ENCODE data around the gene KIF13A.
"Not testable (repeated sequence)": the region's sequence is repeated elsewhere in the genome, so short reads cannot be mapped to it uniquely, and the experiment has no call there.

Gene KIF13A

GRCh38 chr6:17987447-17987696, at the start of gene KIF13A:
Gene KIF13A, minus strand, starts transcription at chr6:17987635. Its CDS starts 172 bp downstream, at chr6:17987463.
- no peak for DNase-seq

DNA sequence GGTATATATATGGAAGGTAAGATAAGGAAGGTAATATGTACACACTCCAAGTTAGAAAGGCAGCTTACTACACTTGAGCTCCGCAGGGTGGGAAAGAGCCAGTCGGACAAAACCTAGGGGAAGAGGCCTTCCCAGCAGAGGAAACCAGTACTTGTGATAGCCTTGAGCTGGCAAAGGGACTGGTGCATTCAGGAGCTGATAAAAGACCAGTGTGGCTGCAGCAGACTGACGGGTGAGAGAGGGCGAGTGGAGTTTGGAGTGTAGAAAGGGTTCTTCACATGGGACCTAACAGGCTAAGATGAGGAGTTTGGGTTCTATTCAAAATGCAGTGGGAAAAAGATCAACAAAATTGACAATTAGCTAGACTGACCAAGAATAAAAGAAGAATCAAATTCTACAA, 49.3 kb upstream of the KIF13A start:
- no peak for DNase-seq

- DNase-seq = no peak
Measured at GRCh38 chr6:18035330-18035854, 48.0 kb upstream of the KIF13A start.

DNA sequence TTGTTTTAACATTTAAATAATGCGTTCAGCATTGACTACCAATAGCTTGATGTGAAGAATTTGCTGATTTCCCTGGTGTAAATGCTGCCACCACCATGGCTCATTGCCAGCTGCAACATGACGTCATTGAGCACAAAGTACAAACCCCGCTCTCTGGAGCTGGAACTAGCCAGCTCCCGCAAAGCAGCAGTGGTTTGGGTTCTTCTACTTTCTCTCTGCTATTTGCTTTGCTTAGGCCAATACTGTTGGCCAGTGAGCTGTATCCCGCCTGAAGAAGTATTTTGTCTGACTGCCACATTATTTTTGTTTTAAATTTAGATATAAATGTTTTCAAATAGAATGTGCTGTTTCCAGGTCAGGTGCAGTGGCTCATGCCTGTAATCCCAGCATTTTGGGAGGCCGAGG, 47.4 kb upstream of the KIF13A start:
- no peak for DNase-seq

GRCh38 chr6:18031680-18032256, 44.3 kb upstream of the KIF13A start:
- DNase-seq = no peak

- DNase-seq = no peak
Measured at GRCh38 chr6:18031189-18031588, 43.8 kb upstream of the KIF13A start.

DNA sequence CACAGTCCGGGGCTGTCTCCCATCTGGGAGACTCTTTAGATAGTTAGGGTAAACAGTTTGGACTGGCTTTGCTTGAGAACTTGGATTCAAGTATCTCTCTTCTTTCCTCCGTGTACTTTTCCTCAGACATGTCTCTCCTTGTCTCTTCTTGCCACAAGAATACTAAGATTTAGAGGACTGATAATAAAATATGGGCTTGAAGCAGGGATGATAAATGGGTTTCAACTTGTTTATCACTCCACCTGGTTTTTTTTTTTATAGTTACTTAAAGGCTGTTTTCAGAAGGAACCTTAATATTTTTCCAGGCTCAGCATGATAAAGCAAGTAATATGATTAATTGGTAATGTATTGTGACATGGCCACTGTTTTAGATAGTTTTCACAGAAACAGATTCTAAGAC, 40.9 kb upstream of the KIF13A start:
- no peak for DNase-seq

GRCh38 chr6:18025596-18025995, 38.2 kb upstream of the KIF13A start:
- DNase-seq = no peak

DNA sequence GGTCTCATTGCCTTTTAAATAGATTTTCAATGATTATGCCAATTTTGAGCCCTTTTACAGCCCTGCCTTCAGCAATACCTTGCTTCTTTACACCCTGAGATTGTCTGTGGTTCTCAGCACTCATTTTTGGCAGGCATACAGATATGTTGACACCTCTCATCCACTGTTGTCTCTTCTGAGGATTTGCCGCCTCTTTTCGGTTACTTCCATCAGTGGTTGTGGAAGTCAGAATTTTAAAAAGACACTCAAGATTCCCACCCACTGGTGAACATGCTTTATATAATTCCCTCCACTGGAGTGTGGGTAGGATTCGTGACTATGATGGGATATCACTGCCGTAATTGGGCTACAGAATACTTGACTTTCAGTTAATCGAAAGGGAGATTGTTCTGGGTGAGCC, 37.4 kb upstream of the KIF13A start:
- DNase-seq = no peak

GRCh38 chr6:18023891-18024290, 36.5 kb upstream of the KIF13A start:
- no peak for DNase-seq

DNA sequence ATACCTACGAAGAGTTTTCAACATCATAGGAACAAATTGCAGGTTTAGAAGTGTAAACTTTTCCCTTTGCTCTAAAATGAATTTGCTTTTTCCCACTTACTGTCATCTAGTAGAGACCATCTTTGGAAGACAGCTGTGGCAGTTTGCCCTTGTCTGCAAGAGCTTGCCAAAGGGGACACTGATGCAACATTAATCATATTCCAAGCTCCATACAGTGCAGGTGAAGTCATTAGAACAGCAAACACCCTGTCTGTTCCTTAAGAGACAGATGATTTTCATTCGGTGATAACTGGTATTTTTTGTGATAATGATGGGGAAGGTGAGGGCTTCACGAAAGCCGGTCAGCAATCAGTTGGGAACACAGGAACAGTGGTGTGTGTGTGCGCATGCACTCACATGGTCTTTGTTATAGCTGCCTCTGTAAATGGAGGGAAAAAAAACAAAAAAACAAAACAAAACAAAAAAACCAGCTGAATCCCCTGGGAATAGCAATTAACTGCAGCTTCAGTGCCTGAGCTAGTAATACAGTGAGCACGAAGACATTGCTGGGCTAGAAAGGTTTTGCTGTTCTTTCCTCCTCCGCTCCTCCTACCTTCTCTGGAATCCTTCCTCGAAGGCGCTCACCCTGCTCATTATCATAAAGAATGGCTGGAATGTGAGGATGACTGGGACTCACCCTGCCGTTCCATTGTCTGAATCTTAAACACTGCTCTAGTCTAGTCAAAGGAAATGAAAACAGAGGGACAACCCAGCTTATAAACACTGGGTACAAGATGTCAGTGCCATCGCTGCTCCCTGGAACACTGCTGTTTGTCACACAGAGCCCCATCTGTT, 35.2 kb upstream of the KIF13A start:
- DNase-seq = no peak

DNA sequence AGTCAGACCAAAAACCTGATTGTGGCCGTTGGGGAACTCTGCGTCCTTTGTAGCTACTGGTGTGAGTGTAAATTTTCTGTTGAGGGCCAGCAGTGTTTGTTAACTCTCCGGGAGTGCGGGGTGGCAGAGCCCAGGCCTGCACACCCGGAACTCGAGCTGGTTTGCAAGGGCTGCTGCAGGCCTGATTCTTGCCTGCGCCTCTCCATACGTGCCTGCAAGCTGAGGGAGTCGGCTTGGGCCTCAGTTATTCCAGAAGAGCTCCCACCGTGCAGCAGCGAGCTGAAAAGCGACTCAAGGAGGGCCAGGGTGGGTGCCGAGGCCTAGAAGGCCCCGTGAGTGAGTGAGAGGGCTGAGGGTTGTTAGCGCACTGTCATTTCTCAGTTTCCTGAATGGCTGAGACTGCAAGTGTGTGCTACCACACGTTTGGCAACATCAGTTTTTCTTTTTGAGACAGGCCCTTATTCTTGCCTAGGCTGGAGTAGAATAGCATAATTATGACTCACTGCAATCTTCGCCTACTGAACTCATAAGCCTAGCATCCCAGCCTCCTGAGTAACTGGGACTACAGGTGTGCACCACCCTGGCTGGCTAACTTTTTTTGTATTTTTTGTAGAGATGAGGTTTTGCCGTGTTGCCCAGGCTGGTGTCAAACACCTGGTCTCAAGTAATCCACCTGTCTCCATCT, 33.9 kb upstream of the KIF13A start:
- no peak for DNase-seq

DNA sequence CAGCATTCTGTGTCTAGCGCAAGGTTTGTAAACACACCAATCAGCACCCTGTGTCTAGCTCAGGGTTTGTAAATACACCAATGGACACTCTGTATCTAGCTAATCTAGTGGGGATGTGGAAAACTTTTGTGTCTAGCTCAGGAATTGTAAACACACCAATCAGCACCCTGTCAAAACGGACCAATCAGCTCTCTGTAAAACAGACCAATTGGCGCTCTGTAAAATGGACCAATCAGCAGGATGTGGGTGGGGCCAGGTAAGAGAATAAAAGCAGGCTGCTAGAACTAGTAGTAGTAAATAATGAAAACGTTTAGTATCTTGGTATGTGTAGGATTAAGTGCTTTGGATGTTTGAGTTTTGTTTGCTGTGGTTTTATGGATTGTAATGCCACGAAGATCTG, 33.1 kb upstream of the KIF13A start:
- DNase-seq = not testable (repeated sequence)

DNA sequence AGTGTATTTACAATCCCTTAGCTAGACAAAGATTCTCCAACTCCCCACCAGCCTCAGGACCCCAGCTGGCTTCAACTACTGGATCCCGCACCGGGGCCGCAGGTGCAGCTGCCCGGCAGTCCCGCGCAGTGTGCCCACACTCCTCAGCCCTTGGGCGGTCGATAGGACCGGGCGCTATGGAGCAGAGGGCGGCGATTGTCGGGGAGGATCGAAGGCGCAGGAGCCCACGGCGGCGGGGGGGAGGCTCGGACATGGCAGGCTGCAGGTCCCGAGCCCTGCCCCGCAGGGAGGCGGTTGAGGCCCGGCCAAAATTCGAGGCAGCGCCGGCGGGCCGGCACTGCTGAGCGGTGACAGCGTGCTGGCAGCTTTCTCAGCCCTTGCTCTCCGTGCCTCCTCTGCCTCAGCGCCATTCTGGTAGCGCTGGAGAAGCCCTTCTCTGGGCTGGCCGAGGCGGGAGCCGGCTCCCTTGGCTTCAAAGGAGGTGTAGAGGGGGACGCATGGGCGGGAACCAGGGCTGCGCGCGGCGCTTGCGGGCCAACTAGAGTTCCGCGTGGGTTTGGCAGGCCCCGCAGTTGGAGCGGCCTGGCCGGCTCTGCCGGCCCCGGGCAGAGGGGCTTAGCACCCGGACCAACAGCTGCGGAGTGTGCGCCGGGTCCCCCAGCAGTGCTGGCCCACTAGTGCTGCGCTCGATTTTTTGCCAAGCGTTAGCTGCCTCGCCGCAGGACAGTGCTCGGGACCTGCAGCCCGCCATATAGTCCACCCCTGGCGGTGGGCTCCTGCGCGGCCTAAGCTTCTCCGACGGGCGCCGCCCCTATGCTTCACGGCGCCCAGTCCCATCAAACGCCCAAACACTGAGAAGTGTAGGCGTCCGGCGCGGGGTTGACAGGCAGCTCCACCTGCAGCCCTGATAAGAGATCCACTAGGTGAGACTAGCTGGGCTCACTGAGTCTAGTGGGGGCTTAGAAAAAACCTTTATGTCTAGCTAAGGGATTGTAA, 32.4 kb upstream of the KIF13A start:
- no peak for DNase-seq

DNA sequence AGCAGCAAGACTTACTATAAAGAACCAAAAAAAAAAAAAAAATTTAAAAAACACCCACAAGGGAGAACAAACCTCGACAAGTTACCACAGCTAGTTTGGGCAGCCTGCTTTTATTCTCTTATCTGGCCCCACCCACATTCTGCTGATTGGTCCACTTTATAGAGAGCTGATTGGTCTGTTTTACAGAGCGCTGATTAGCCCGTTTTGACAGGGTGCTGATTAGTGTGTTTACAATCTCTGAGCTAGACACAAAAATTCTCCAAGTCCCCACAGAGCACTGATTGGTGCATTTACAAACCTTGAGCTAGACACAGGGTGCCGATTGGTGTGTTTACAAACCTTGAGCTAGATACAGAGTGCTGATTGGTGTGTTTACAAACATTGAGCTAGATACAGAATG, 31.7 kb upstream of the KIF13A start:
- not testable (repeated sequence) for DNase-seq

- DNase-seq = no peak
Measured at GRCh38 chr6:18016698-18017097, 29.3 kb upstream of the KIF13A start.

DNA sequence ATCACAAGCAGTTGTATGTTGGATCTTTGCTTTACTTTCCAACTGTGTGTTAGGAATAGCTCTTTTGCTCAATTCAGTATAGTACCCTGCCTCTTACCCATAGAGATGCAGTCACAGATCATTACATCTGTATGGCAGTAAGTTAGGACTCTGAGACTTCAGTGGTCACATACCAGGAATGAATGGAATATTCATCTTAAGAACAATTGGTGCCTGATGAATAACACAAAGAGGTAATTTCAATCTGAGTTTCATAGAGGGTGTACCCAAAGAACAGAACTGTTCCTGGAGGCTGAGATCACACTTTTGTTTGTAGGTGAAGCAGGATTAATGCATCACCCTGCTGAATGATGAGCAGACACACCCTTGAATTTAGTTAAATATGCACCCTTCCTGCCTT, 28.7 kb upstream of the KIF13A start:
- no peak for DNase-seq

DNA sequence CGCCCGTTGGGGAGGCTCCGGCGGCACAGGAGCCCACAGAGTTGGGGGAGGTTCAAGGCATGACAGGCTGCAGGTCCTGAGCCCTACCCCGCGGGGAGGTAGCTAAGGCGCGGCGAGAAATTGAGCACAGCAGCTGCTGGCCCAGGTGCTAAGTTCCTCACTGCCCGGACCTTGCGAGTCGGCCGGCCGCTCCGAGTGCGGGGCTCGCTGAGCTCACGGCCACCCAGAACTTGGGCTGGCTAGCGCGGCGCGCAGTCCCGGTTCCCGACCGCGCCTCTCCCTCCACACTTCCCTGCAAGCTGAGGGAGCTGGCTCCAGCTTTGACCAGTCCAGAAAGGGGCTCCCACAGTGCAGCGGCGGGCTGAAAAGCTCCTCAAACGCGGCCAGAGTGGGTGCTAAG, 23.9 kb upstream of the KIF13A start:
- DNase-seq = no peak

- DNase-seq = not testable (repeated sequence)
Measured at GRCh38 chr6:18010540-18010939, 23.1 kb upstream of the KIF13A start.

DNA sequence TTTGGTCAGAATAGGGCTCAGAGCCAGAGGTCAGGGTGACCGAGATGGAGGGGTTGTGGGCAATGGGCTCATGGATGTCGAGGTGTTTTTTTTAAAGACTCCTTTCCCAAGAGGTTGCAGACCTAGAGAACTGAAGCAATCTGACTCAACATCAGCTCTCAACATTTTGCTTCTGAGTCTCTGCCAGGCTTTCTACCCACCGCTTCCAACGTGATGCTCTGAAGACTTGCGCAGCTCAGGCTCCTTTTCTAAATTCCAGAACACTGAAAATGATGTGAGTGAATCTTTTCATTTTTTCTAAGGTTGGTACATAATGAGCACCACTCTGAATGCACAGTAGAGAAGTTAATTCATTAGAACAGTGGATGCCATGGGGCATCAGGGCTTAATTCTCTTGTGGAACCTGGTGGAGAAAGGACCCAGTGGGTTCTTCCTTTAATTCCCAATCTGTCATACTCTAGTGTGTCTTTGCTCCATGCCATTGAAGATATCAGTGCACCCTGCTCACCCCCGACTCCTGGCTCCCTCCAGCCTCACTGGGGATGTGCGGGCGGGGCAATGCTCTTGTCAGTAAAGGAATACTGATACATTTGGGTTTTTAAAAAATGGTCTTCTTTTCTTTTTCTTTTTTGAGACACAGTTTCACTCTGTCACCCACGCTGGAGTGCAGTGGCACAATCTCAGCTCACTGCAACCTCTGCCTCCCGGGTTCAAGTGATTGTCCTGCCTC, 17.0 kb upstream of the KIF13A start:
- no peak for DNase-seq

GRCh38 chr6:17999425-17999824, 12.0 kb upstream of the KIF13A start:
- no peak for DNase-seq

DNA sequence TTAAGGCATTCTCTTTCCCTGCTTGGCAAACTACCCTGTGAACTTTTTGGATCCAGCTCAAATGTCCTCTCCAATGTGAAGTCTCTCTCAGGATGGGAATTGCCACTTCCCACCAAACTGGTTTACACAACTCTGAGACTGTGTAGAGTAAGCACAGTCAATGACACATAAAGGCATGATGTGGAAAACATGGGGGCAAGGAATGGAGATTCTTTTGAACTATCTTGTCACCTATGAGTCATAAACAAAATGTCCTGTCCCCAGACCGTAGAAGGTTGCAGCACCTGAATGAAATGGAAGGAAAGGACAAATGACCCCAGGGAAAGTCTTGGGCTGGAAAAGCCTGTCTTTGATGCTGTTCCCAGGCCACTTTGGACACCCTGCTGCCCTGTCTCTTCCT, 11.0 kb upstream of the KIF13A start:
- no peak for DNase-seq
